K562 (cell line): Measurements from ENCODE around the gene MACROD2. TPM values are rescaled to one million over a fixed set of nuclear protein-coding genes. Genes with fewer than 3 reads are reported as not detected.

Experiments used
- ATAC-seq: fragments of 200-7000 bp; cut with Tn5 transposase; 3 replicates; pipeline ENCODE4 v1.9.1; 2020; ENCODE audit warnings: moderate library complexity
- BruUV-seq: library from RNA; stranded (reverse); fragments of 400-500 nt; replicated peaks from 2 replicates; lab custom pipeline; 2021; lab: Mats Ljungman, UMichigan
- CTCF ChIA-PET: fragments of 300-600 bp; formaldehyde crosslinking; extraction: SDS; loops from one replicate; lab custom pipeline; 2021; ENCODE audit warnings: low intra/inter-chr PET ratio; lab: Yijun Ruan, JAX
- POLR2A ChIA-PET: fragments of 300-600, 350-650 bp; sonication (Branson Sonifier 250); formaldehyde crosslinking; extraction: SDS; loops from one replicate; lab custom pipeline; 2021; ENCODE audit warnings: antibody characterized with exemption, inconsistent platforms; lab: Yijun Ruan, JAX
- DNase-seq, 4 experiments: peaks; one replicate each; pipeline versions ENCODE4 v3.0.0 to v3.0.0-alpha.2; 2011 to 2018; ENCODE audit warnings: low spot score in 3 of 4, mixed read lengths in 3 of 4; ENCODE audit errors: extremely low read depth in 1 of 4
- FAIRE-seq: peaks from 2 replicates; lab custom pipeline; 2011; peaks lifted over from hg19 to GRCh38; lab: Jason Lieb, UNC
- H2AFZ ChIP-seq: 2 replicates; pipeline ENCODE4 v1.6.0; 2011; ENCODE audit warnings: low read depth, low read length, control low read depth, inconsistent platforms
- H3K27ac ChIP-seq: fragments of 200-600 bp; 3 replicates; pipeline ENCODE4 v1.8.0; 2011; ENCODE audit warnings: low read depth, mild to moderate bottlenecking, control low read depth, inconsistent platforms, low read length, moderate library complexity, mixed read lengths; ENCODE audit errors: extremely low read depth
- H3K27me3 ChIP-seq, 2 experiments: fragments of 300-600 bp in 1 of 2; 2 replicates in 1 of 2; 3 replicates in 1 of 2; pipeline versions ENCODE4 v1.6.0 to v1.8.0; 2011; ENCODE audit warnings: inconsistent platforms in 2 of 2, low read length in 2 of 2, mild to moderate bottlenecking in 1 of 2, mixed read lengths in 1 of 2, moderate library complexity in 1 of 2; ENCODE audit not compliant: control insufficient read depth in 2 of 2, insufficient read depth in 2 of 2
- H3K36me3 ChIP-seq: fragments of 300-600 bp; 3 replicates; pipeline ENCODE4 v1.8.0; 2011; ENCODE audit warnings: mild to moderate bottlenecking, low read length, inconsistent platforms; ENCODE audit not compliant: control insufficient read depth, insufficient read depth
- H3K4me1 ChIP-seq, 2 experiments: fragments of 200-600 bp in 1 of 2; replicated peaks in 1 of 2; 2 replicates in 1 of 2; 3 replicates in 1 of 2; pipeline versions ENCODE4 v1.5.1 to v1.8.0; 2011; ENCODE audit warnings: inconsistent platforms in 2 of 2, low read length in 2 of 2, mild to moderate bottlenecking in 1 of 2, mixed read lengths in 1 of 2, moderate library complexity in 1 of 2; ENCODE audit not compliant: control insufficient read depth in 2 of 2, insufficient read depth in 2 of 2
- H3K4me2 ChIP-seq: 2 replicates; pipeline ENCODE4 v1.6.1; 2011; ENCODE audit warnings: low read length, control low read depth, inconsistent platforms, mixed read lengths; ENCODE audit not compliant: insufficient read depth
- H3K4me3 ChIP-seq: fragments of 200-600 bp; sonication (generic), shearing (Covaris generic); 2 replicates; pipeline ENCODE4 v1.5.1; 2016; ENCODE audit warnings: control low read depth, inconsistent platforms
- H3K79me2 ChIP-seq: fragments of 200-600 bp; 3 replicates; pipeline ENCODE4 v1.8.0; 2011; ENCODE audit warnings: low read length, inconsistent platforms; ENCODE audit not compliant: control insufficient read depth, insufficient read depth
- H3K9ac ChIP-seq, 2 experiments: 2 replicates each; pipeline versions ENCODE4 v1.6.0 to v1.6.1; 2011; ENCODE audit warnings: low read depth in 2 of 2, low read length in 2 of 2, control low read depth in 1 of 2, inconsistent platforms in 1 of 2, mild to moderate bottlenecking in 1 of 2, mixed read lengths in 1 of 2; ENCODE audit not compliant: insufficient read depth in 1 of 2
- H3K9me1 ChIP-seq: one replicate; pipeline ENCODE4 v1.6.0; 2011; ENCODE audit warnings: inconsistent platforms, mild to moderate bottlenecking, low read length, moderate library complexity; ENCODE audit not compliant: control insufficient read depth, insufficient read depth
- H3K9me3 ChIP-seq: replicated peaks from 2 replicates; pipeline ENCODE4 v1.5.1; 2011; ENCODE audit warnings: low read depth, low read length, inconsistent platforms; ENCODE audit not compliant: control insufficient read depth, insufficient read depth
- H4K20me1 ChIP-seq: replicated peaks from 2 replicates; pipeline ENCODE4 v1.6.1; 2011; ENCODE audit warnings: low read length, inconsistent platforms, mixed read lengths; ENCODE audit not compliant: control insufficient read depth, insufficient read depth
- FOS ChIP-seq: IDR thresholded peaks from 3 replicates; pipeline ENCODE4 v1.6.1; 2011; ENCODE audit not compliant: insufficient read length; ENCODE audit errors: extremely low read depth
- KLF1 ChIP-seq: fragments of 450-650 bp; IDR thresholded peaks from 2 replicates; pipeline ENCODE4 v1.6.1; 2016; ENCODE audit warnings: missing genetic modification characterization, missing compliant biosample characterization
- MAFF ChIP-seq: IDR thresholded peaks from 2 replicates; pipeline ENCODE4 v1.6.1; 2012; ENCODE audit warnings: low read length, improper control_type of control experiment
- MTA3 ChIP-seq: fragments of 450-650 bp; formaldehyde crosslinking; IDR thresholded peaks from 2 replicates; pipeline ENCODE4 v1.6.1; 2017; ENCODE audit warnings: mild to moderate bottlenecking, borderline replicate concordance
- NCOA4 ChIP-seq: fragments of 450-650 bp; IDR thresholded peaks from 2 replicates; pipeline ENCODE4 v1.6.1; 2018; ENCODE audit warnings: mild to moderate bottlenecking; ENCODE audit not compliant: partially characterized antibody
- PHF8 ChIP-seq: fragments of 200-600 bp; sonication (generic); IDR thresholded peaks from 2 replicates; pipeline ENCODE4 v1.6.1; 2012; ENCODE audit warnings: mixed run types, mild to moderate bottlenecking, inconsistent platforms, low read length, moderate library complexity, borderline replicate concordance
- PRMT5 ChIP-seq: sonication (generic); formaldehyde crosslinking; IDR thresholded peaks from 2 replicates; pipeline ENCODE4 v1.5.0; 2020; ENCODE audit warnings: missing genetic modification reagents
- RBM34 ChIP-seq: fragments of 200-400 bp; formaldehyde crosslinking; IDR thresholded peaks from 2 replicates; pipeline ENCODE4 v1.6.1; 2018; ENCODE audit warnings: low read length, borderline replicate concordance; ENCODE audit not compliant: insufficient read depth
- RHOXF2B ChIP-seq: fragments of 250-450 bp; sonication (Bioruptor Pico); conservative IDR thresholded peaks from 2 replicates; pipeline ENCODE4 v1.5.1; 2021
- SMAD2 ChIP-seq: fragments of 150-350 bp; IDR thresholded peaks from 2 replicates; pipeline ENCODE4 v1.6.1; 2014; ENCODE audit warnings: low read depth, mild to moderate bottlenecking, low read length
- SMARCA5 ChIP-seq: fragments of 450-650 bp; IDR thresholded peaks from 2 replicates; pipeline ENCODE4 v1.6.1; 2016
- TAF9B ChIP-seq: fragments of 450-650 bp; IDR thresholded peaks from 2 replicates; pipeline ENCODE4 v1.6.1; 2018; ENCODE audit warnings: mild to moderate bottlenecking; ENCODE audit not compliant: partially characterized antibody
- TFAM ChIP-seq: fragments of 250-450 bp; sonication (Bioruptor Pico); conservative IDR thresholded peaks from 2 replicates; pipeline ENCODE4 v1.5.0; 2021; ENCODE audit warnings: mild to moderate bottlenecking, moderate library complexity
- ZC3H8 ChIP-seq: fragments of 450-650 bp; IDR thresholded peaks from 2 replicates; pipeline ENCODE4 v1.6.1; 2017
- ZNF507 ChIP-seq: conservative IDR thresholded peaks from 2 replicates; pipeline ENCODE4 v1.6.1; 2017; ENCODE audit warnings: missing genetic modification characterization, missing compliant biosample characterization
- WGBS: fragments of 100-300 bp; shearing (Covaris generic); methylation state at CpG from one replicate; pipeline ENCODE4 v1.1.6; 2016; ENCODE audit warnings: low coverage, mixed read lengths; ENCODE audit not compliant: insufficient coverage; ENCODE audit errors: missing lambda C conversion rate; 5-methylcytosine and 5-hydroxymethylcytosine counted together
- in situ Hi-C: fragments of 300-500 bp; cut with MboI; formaldehyde crosslinking; loops from 4 replicates; pipeline ENCODE4 v1.15.0; 2018; ENCODE audit warnings: inconsistent platforms, mixed read lengths
- intact Hi-C: fragments of 100-400 bp; cut with micrococcal nuclease; formaldehyde crosslinking; loops from 2 replicates; pipeline ENCODE4 v1.14.2; 2022
- polyA plus RNA-seq, 8 experiments: library from polyadenylated mRNA; depleted of rRNA in 4 of 8; stranded (reverse) in 5 of 8; unstranded in 3 of 8; fragments of >200 nt; fragmentation: Nextera tagmentation in 2 of 8; fragmentation: Illumina TruSeq in 1 of 8; extraction: Ambion mirVana in 2 of 8; extraction: Trizol in 1 of 8; gene quantifications; 2 replicates each; pipeline versions ENCODE4 v1.2.1 to v1.2.3, GENCODE V29; 2011 to 2014; ENCODE audit warnings: inconsistent platforms in 1 of 8, missing spikeins in 1 of 8
- total RNA-seq, 7 experiments: library from RNA; depleted of rRNA in 6 of 7; stranded (reverse); fragments of >200 nt in 6 of 7; fragmentation: Illumina TruSeq in 2 of 7; extraction: Trizol in 2 of 7; gene quantifications; 2 replicates each; pipeline versions ENCODE4 v1.2.1 to v1.2.3, GENCODE V29; 2011 to 2021; ENCODE audit warnings: low replicate concordance in 1 of 7
- TF ChIP-seq, protein P1 (sequence below): sonication (generic); formaldehyde crosslinking; IDR thresholded peaks from 2 replicates; pipeline ENCODE4 v1.8.1; 2022; ENCODE audit warnings: missing genetic modification reagents

MACROD2 gene
- total and polyA plus RNA-seq, 9 of the 15 experiments (the other 6 are each of a cell fraction or from before 2014, with no cell fraction given): not detected

DNA sequence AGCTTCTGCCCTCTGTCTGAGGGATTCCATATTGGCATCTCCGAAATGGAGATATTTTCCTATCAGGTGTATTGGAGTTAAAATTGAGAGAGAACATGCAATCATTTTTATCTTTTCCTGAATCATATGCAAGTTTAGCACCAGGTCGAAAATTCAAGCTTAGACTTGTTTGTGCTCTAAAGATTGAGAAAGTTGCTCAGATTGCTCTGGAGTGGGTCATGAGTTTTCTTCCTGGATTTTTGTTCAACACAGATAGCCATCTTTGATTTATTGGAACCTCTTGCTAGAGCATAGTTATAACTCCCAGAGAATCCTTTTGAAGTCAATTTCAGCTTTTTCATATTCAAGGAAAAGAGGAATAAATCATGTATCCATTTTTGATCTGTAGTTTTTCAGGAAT, 715.6 kb downstream of the MACROD2 start:
- no peaks in the 10 kb centered on the region for H3K9me3 ChIP-seq
- H3K79me2 ChIP-seq: no peaks in the 10 kb centered on the region
- CTCF ChIA-PET: no interaction called here
- BruUV-seq: no TSS peak
- DNase-seq (no peak), ATAC-seq (no peak), FAIRE-seq (no peak)
- no peak overlapping the region for H2AFZ ChIP-seq
- no peak overlapping the region for H3K4me2 ChIP-seq
- H3K27ac ChIP-seq: no peak overlapping the region
- intact Hi-C loops (no loop called here), in situ Hi-C loops (no loop called here)
- H3K27me3 ChIP-seq: no peaks in the 10 kb centered on the region
- H3K9ac ChIP-seq: no peak overlapping the region
- POLR2A ChIA-PET: no interaction called here
- 0% methylated on average over 2 of the region's 2 CpGs for WGBS
- H3K4me1 ChIP-seq: no peaks in the 10 kb centered on the region
- no peaks in the 10 kb centered on the region for H3K9me1 ChIP-seq
- H4K20me1 ChIP-seq: no peaks in the 10 kb centered on the region
- no peak for TF ChIP-seq ZC3H8
- TF ChIP-seq FOS: no peak
- no peak for TF ChIP-seq PHF8
- no peak for TF ChIP-seq ZNF507 (tag)
- no peak for TF ChIP-seq NCOA4
- TF ChIP-seq, protein P1, sequence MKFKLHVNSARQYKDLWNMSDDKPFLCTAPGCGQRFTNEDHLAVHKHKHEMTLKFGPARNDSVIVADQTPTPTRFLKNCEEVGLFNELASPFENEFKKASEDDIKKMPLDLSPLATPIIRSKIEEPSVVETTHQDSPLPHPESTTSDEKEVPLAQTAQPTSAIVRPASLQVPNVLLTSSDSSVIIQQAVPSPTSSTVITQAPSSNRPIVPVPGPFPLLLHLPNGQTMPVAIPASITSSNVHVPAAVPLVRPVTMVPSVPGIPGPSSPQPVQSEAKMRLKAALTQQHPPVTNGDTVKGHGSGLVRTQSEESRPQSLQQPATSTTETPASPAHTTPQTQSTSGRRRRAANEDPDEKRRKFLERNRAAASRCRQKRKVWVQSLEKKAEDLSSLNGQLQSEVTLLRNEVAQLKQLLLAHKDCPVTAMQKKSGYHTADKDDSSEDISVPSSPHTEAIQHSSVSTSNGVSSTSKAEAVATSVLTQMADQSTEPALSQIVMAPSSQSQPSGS: no peak
- no peak for TF ChIP-seq KLF1
- TF ChIP-seq MAFF: no peak
- no peak for TF ChIP-seq RBM34
- TF ChIP-seq RHOXF2B (CRISPR knock-in tag): no peak
- TF ChIP-seq SMAD2: no peak
- TF ChIP-seq SMARCA5: no peak
- no peak for TF ChIP-seq TFAM (CRISPR knock-in tag)
- no peak for TF ChIP-seq MTA3
- no peak for TF ChIP-seq PRMT5
- TF ChIP-seq TAF9B: no peak
- no peaks in the 10 kb centered on the region for H3K36me3 ChIP-seq
- no peak overlapping the region for H3K4me3 ChIP-seq
